Lung (tissue), 12 donors: ENCODE results near the gene ANK3. TPM values are rescaled to one million over a fixed set of nuclear protein-coding genes. Genes with fewer than 3 reads are reported as not detected.
A peak's percentile ranks its signal among the peaks of the same experiment; 100 is the strongest.
"Not testable (repeated sequence)": the region's sequence is repeated elsewhere in the genome, so short reads cannot be mapped to it uniquely, and the experiment has no call there.

Experiments
- ATAC-seq: fragments of 200-7000 bp; cut with Tn5 transposase; one replicate; pipeline ENCODE4 v1.9.1; 2020; ENCODE audit warnings: moderate number of reproducible peaks; ENCODE audit not compliant: insufficient read depth, low FRiP score
- DNase-seq, 3 donors: peaks; one replicate each; pipeline ENCODE4 v3.0.0-alpha.2; 2013 to 2017
- H3K27ac ChIP-seq, 2 donors: one replicate each; pipeline ENCODE4 v1.5.1; 2013; ENCODE audit warnings: mild to moderate bottlenecking in 2 of 2, moderate library complexity in 2 of 2, control low read depth in 1 of 2, inconsistent platforms in 1 of 2, low read depth in 1 of 2, low read length in 1 of 2
- H3K27me3 ChIP-seq, 3 donors: one replicate each; pipeline ENCODE4 v1.5.1; 2013; ENCODE audit warnings: low read length in 2 of 3; ENCODE audit not compliant: control insufficient read depth in 3 of 3, insufficient read depth in 3 of 3
- H3K36me3 ChIP-seq, 4 donors: one replicate each; pipeline ENCODE4 v1.5.1; 2013; ENCODE audit warnings: low read length in 4 of 4, mild to moderate bottlenecking in 1 of 4, moderate library complexity in 1 of 4; ENCODE audit not compliant: control insufficient read depth in 4 of 4, insufficient read depth in 4 of 4
- H3K4me1 ChIP-seq, 5 donors: one replicate each; pipeline ENCODE4 v1.5.1; 2013; ENCODE audit warnings: low read length in 5 of 5, mild to moderate bottlenecking in 2 of 5, moderate library complexity in 1 of 5; ENCODE audit not compliant: control insufficient read depth in 5 of 5, insufficient read depth in 5 of 5
- H3K4me3 ChIP-seq: one replicate; pipeline ENCODE4 v1.5.1; 2013; ENCODE audit warnings: mild to moderate bottlenecking, control low read depth, moderate library complexity
- H3K9ac ChIP-seq, 2 donors: one replicate each; pipeline ENCODE4 v1.5.1; 2013; ENCODE audit warnings: low read length in 2 of 2, control low read depth in 1 of 2; ENCODE audit not compliant: insufficient read depth in 1 of 2
- H3K9me3 ChIP-seq, 4 donors: one replicate each; pipeline ENCODE4 v1.5.1; 2013; ENCODE audit warnings: low read length in 3 of 4, mild to moderate bottlenecking in 1 of 4, moderate library complexity in 1 of 4; ENCODE audit not compliant: control insufficient read depth in 4 of 4, insufficient read depth in 3 of 4
- WGBS, 2 donors: extraction: QIAGEN DNeasy Blood & Tissue Kit; methylation state at CpG; one replicate each; pipeline ENCODE4 v1.1.7; 2013; 5-methylcytosine and 5-hydroxymethylcytosine counted together
- polyA plus RNA-seq, 2 donors: library from polyadenylated mRNA; stranded (reverse); fragments of 200-250 nt; gene quantifications; one replicate each; pipeline ENCODE4 v1.2.1, GENCODE V29; 2013
- total RNA-seq, 2 donors: library from RNA; depleted of rRNA in 1 of 2; stranded (reverse); fragments of >200 nt in 1 of 2; gene quantifications; one replicate each; pipeline ENCODE4 v1.2.1, GENCODE V29; 2014 to 2021
- TF ChIP-seq, protein P1 (sequence below): IDR thresholded peaks from 2 replicates; pipeline ENCODE4 v1.5.1; 2012; ENCODE audit warnings: mild to moderate bottlenecking; ENCODE audit errors: control extremely low read depth, extremely low read depth
- donor health status: control.
- donor health status: control.
- donor health status: Bipolar disorder and iron deficiency.
- donor health status: healthy.
- donor health status: DM: yes; HTN: yes; CAD: no.

ANK3 gene
- total and polyA plus RNA-seq, 4 donors, result 10.4 to 96.0 (median 46.4) TPM

DNA sequence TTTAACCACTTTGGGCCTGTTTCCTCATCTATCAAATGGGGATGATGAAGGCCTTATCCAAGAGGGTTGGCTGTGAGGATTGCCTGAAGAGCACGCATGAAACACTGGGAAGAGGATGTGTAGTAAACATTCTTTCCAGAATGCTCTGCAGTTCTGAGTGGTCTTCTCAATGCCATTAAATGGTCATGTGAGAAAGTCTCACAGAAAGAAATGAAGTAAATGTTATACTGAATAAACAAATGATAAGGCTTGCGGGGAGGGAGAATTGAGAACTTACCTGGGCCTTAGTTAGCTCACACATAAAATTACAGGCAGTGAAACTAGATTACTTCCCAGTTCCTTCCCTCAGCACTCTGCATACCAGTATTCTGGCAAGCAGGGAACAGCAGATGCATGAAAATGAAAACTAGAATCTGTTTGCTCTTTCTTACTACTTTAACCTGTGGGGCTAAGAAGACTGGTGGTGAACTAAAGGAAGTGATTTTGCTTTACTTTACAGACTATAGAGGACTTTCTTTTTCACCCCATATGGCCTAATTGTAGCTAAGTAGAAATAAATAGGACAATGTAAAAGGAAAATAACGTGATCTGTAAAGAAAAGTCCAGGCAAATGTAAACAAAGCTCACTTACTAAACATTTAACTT, 348.1 kb downstream of the ANK3 start:
- Histone ChIP-seq H3K27me3 (no peaks in the 10 kb centered on the region), H3K9me3 (no peaks in the 10 kb centered on the region), H3K36me3 (peaks cover 0 to 12% (median 0%) of the 10 kb centered on the region in 4 donors), H3K27ac (no peak overlapping the region), H3K4me1 (peaks cover 0 to 64% (median 32%) of the 10 kb centered on the region in 5 donors), H3K9ac (peak overlapping the region in 1 of 2 donors; percentile 29), H3K4me3 (no peak overlapping the region)
- TF ChIP-seq, protein P1, sequence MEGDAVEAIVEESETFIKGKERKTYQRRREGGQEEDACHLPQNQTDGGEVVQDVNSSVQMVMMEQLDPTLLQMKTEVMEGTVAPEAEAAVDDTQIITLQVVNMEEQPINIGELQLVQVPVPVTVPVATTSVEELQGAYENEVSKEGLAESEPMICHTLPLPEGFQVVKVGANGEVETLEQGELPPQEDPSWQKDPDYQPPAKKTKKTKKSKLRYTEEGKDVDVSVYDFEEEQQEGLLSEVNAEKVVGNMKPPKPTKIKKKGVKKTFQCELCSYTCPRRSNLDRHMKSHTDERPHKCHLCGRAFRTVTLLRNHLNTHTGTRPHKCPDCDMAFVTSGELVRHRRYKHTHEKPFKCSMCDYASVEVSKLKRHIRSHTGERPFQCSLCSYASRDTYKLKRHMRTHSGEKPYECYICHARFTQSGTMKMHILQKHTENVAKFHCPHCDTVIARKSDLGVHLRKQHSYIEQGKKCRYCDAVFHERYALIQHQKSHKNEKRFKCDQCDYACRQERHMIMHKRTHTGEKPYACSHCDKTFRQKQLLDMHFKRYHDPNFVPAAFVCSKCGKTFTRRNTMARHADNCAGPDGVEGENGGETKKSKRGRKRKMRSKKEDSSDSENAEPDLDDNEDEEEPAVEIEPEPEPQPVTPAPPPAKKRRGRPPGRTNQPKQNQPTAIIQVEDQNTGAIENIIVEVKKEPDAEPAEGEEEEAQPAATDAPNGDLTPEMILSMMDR, result no peak
- peak in 2 of 3 donors; percentile 61 to 69 for DNase-seq
- WGBS, 2 donors, result 68 to 76% methylated on average over 3 of the region's 3 CpGs
- ATAC-seq, result no peak

DNA sequence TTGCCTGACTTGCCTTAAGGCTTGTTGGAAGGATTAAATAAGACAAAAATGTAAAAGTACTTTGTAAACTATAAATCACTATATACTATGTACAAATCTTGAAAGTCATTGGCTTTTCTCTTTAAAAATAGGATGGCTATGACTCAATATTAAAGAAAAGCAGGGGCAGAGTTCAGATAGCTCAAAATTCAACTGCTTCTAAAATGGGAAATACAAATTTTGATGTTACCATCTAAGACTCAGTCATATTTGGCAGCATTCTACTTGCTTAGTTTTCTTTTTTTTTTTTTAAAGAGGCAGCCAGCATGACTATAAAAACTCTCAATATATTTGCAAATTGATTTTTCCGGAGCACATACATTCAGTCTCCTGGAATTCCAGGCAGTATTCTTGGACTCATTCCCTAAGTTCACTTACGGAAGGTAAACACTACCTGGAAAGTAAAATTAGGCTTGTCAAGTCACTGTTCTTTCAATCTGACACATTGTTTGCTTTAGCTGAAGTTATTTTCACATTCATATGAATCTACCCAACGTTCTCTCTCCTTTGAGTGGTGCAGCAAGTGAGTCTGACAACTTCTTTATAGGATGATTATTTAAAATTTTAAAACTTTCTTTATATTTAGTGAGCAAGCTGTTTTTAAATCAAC, 349.5 kb downstream of the ANK3 start:
- WGBS, 2 donors, result 50 to 65% methylated on average over 3 of the region's 3 CpGs

DNA sequence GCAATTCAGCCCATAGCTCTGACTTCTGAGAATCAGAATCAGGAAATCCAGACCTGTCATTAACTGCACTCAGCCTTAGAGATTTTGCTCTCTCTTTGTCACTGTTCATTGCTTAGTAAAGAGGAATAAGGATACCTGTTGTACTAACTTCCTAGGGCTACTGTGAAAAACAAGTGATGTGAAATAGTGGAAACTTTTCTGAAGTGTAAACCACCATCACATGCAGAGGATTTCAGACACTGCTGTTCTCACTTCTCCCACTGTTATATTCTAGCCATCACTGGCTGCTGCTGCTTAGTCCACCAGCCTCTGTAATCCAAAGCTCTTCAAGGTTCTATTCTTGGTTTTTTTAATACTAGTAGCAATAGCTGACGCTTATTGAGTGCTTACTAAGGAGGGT, 353.7 kb downstream of the ANK3 start:
- peaks cover 0 to 31% (median 7%) of the 10 kb centered on the region in 5 donors for H3K4me1 ChIP-seq
- no peak overlapping the region for H3K9ac ChIP-seq
- WGBS, 2 donors, result 90 to 95% methylated on average over 1 of the region's 1 CpG
- H3K36me3 ChIP-seq, result peaks cover 0 to 1% (median 0%) of the 10 kb centered on the region in 4 donors
- ATAC-seq (no peak), DNase-seq (no peak)
- no peaks in the 10 kb centered on the region for H3K9me3 ChIP-seq
- TF ChIP-seq, protein P1, result no peak
- H3K27ac ChIP-seq, result no peak overlapping the region
- no peaks in the 10 kb centered on the region for H3K27me3 ChIP-seq
- H3K4me3 ChIP-seq, result no peak overlapping the region

More for the DNA sequence above, 349.5 kb downstream of the ANK3 start:
- peak in 2 of 3 donors; percentile 19 to 56 for DNase-seq
- no peaks in the 10 kb centered on the region for H3K9me3 ChIP-seq
- peaks cover 0 to 55% (median 32%) of the 10 kb centered on the region in 5 donors for H3K4me1 ChIP-seq
- no peak overlapping the region for H3K9ac ChIP-seq
- no peak for ATAC-seq
- no peak overlapping the region for H3K27ac ChIP-seq
- no peaks in the 10 kb centered on the region for H3K27me3 ChIP-seq
- peaks cover 0 to 12% (median 0%) of the 10 kb centered on the region in 4 donors for H3K36me3 ChIP-seq
- no peak overlapping the region for H3K4me3 ChIP-seq
- TF ChIP-seq, protein P1, result no peak

DNA sequence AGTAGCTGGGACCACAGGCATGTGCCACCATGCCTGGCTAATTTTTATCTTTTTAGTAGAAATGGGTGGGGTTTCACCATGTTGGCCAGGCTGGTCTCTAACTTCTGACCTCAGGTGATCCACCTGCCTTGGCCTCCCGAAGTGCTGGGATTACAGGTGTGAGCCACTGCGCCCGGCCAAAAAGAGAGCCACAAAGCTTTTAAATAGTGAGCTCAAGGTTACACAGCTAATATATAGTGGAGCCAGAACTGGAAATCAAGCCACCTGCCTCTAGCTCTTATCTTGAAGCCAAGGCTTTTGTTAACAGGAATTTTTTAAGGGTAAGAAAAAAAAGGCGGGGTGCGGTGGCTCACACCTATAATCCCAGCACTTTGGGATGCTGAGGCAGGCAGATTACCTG, 354.3 kb downstream of the ANK3 start:
- DNase-seq, H3K4me3 ChIP-seq, H3K9ac ChIP-seq, H3K9me3 ChIP-seq, ATAC-seq, H3K36me3 ChIP-seq, H3K27me3 ChIP-seq, H3K27ac ChIP-seq: not testable (repeated sequence)
- WGBS, 2 donors, result 93 to 96% methylated on average over 5 of the region's 5 CpGs
- peaks cover 2 to 31% (median 5%) of the 10 kb centered on the region in 5 donors for H3K4me1 ChIP-seq
